CD14-positive monocyte (primary cell): Measurements from ENCODE around the gene CENPX. TPM values are rescaled to one million over a fixed set of nuclear protein-coding genes. Genes with fewer than 3 reads are reported as not detected.

Experiments
- DNase-seq, 3 donors: peaks; one replicate each; pipeline ENCODE4 v3.0.0-alpha.2; 2011 to 2022
- H2AFZ ChIP-seq: 2 replicates; pipeline ENCODE4 v1.6.0; 2012; ENCODE audit warnings: mild to moderate bottlenecking, low read depth, low read length, inconsistent platforms; ENCODE audit not compliant: insufficient read depth, poor library complexity, severe bottlenecking
- H3K27ac ChIP-seq, 2 donors: 1 replicate in 1 of 2; 2 replicates in 1 of 2; pipeline ENCODE4 v1.5.1; 2012 to 2013; ENCODE audit warnings: low read length in 2 of 2, control low read depth in 1 of 2, inconsistent platforms in 1 of 2, low read depth in 1 of 2, mild to moderate bottlenecking in 1 of 2
- H3K27me3 ChIP-seq, 2 donors: one replicate each; pipeline versions ENCODE4 v1.6.0 to v1.6.1; 2011 to 2013; ENCODE audit warnings: low read length in 2 of 2; ENCODE audit not compliant: control insufficient read depth in 2 of 2, insufficient read depth in 2 of 2
- H3K36me3 ChIP-seq, 2 donors: replicated peaks in 1 of 2; 1 replicate in 1 of 2; 2 replicates in 1 of 2; pipeline versions ENCODE4 v1.5.1 to v1.6.1; 2012 to 2013; ENCODE audit warnings: low read length in 2 of 2, control low read depth in 1 of 2, inconsistent platforms in 1 of 2, mild to moderate bottlenecking in 1 of 2; ENCODE audit not compliant: insufficient read depth in 2 of 2, control insufficient read depth in 1 of 2
- H3K4me1 ChIP-seq, 2 donors: 1 replicate in 1 of 2; 2 replicates in 1 of 2; pipeline versions ENCODE4 v1.5.1 to v1.6.1; 2012 to 2013; ENCODE audit warnings: low read length in 2 of 2, control low read depth in 1 of 2, inconsistent platforms in 1 of 2, mild to moderate bottlenecking in 1 of 2, moderate library complexity in 1 of 2; ENCODE audit not compliant: insufficient read depth in 2 of 2, control insufficient read depth in 1 of 2
- H3K4me2 ChIP-seq: replicated peaks from 2 replicates; pipeline ENCODE3; 2012; ENCODE audit warnings: low read length, moderate library complexity, mild to moderate bottlenecking; ENCODE audit not compliant: poor library complexity, severe bottlenecking; ENCODE audit errors: extremely low read depth
- H3K4me3 ChIP-seq, 3 experiments: fragments of 200-600 bp in 1 of 3; sonication (generic) in 1 of 3; replicated peaks in 1 of 3; 1 replicate in 2 of 3; 2 replicates in 1 of 3; pipeline ENCODE4 v1.5.1; 2011 to 2013; ENCODE audit warnings: low read length in 3 of 3, mild to moderate bottlenecking in 3 of 3, control low read depth in 2 of 3, low read depth in 2 of 3, inconsistent platforms in 1 of 3, moderate library complexity in 1 of 3
- H3K79me2 ChIP-seq: 2 replicates; pipeline ENCODE4 v1.6.0; 2012; ENCODE audit warnings: mild to moderate bottlenecking, control low read depth, inconsistent platforms, low read length, moderate library complexity; ENCODE audit not compliant: insufficient read depth
- H3K9ac ChIP-seq: 2 replicates; pipeline ENCODE4 v1.6.0; 2017; ENCODE audit warnings: low read length, mild to moderate bottlenecking; ENCODE audit not compliant: insufficient read depth, poor library complexity, severe bottlenecking
- H3K9me3 ChIP-seq, 2 donors: replicated peaks in 1 of 2; 1 replicate in 1 of 2; 2 replicates in 1 of 2; pipeline versions ENCODE4 v1.5.1 to v1.6.1; 2012 to 2013; ENCODE audit warnings: low read length in 2 of 2, control low read depth in 1 of 2; ENCODE audit not compliant: control insufficient read depth in 1 of 2, insufficient read depth in 1 of 2
- H4K20me1 ChIP-seq: 2 replicates; pipeline ENCODE4 v1.6.0; 2012; ENCODE audit warnings: mild to moderate bottlenecking, low read length, control low read depth, moderate library complexity; ENCODE audit not compliant: insufficient read depth
- H3K27ac Mint-ChIP-seq, 7 donors: one replicate each; pipeline ENCODE4 v1.8.0; 2020; ENCODE audit warnings: mild to moderate bottlenecking in 7 of 7, mixed read lengths in 7 of 7, moderate library complexity in 6 of 7, inconsistent platforms in 2 of 7
- H3K27me3 Mint-ChIP-seq, 3 donors: one replicate each; pipeline ENCODE4 v1.8.0; 2021 to 2022; ENCODE audit warnings: low read depth in 3 of 3, mild to moderate bottlenecking in 3 of 3, mixed read lengths in 3 of 3, moderate library complexity in 3 of 3, inconsistent platforms in 1 of 3
- H3K36me3 Mint-ChIP-seq, 2 donors: one replicate each; pipeline ENCODE4 v1.8.0; 2020; ENCODE audit warnings: mixed read lengths in 2 of 2, inconsistent platforms in 1 of 2, mild to moderate bottlenecking in 1 of 2
- H3K4me1 Mint-ChIP-seq: one replicate; pipeline ENCODE4 v1.8.0; 2020; ENCODE audit warnings: mild to moderate bottlenecking, mixed read lengths
- H3K4me3 Mint-ChIP-seq, 2 donors: one replicate each; pipeline ENCODE4 v1.8.0; 2020; ENCODE audit warnings: mild to moderate bottlenecking in 2 of 2, mixed read lengths in 2 of 2, moderate library complexity in 1 of 2
- H3K9me3 Mint-ChIP-seq, 7 donors: one replicate each; pipeline ENCODE4 v1.8.0; 2020 to 2022; ENCODE audit warnings: mixed read lengths in 7 of 7, mild to moderate bottlenecking in 6 of 7, moderate library complexity in 6 of 7, inconsistent platforms in 2 of 7
- WGBS: methylation state at CpG from one replicate; pipeline ENCODE4 v1.1.5; 2013; ENCODE audit warnings: missing lambda C conversion rate; ENCODE audit not compliant: insufficient coverage; 5-methylcytosine and 5-hydroxymethylcytosine counted together
- intact Hi-C, 2 donors: fragments of 100-400 bp; cut with micrococcal nuclease; formaldehyde crosslinking; loops; one replicate each; pipeline versions ENCODE4 v1.15.0 to v1.15.1; 2023
- polyA plus RNA-seq, 3 donors: library from polyadenylated mRNA; depleted of rRNA in 1 of 3; unstranded in 2 of 3; stranded (reverse) in 1 of 3; fragments of 300-500 nt in 2 of 3; fragments of >200 nt in 1 of 3; fragmentation: Illumina TruSeq in 2 of 3; gene quantifications; 1 replicate in 2 of 3; 2 replicates in 1 of 3; pipeline ENCODE4 v1.2.3, GENCODE V29; 2012 to 2021
- TF ChIP-seq, protein P1 (sequence below): fragments of 200-600 bp; IDR thresholded peaks from one replicate; pipeline ENCODE4 v1.8.0; 2022; ENCODE audit warnings: antibody characterized with exemption, mild to moderate bottlenecking

CENPX gene
- polyA plus RNA-seq, 3 donors: 47.7 to 57.0 (median 55.9) TPM

DNA sequence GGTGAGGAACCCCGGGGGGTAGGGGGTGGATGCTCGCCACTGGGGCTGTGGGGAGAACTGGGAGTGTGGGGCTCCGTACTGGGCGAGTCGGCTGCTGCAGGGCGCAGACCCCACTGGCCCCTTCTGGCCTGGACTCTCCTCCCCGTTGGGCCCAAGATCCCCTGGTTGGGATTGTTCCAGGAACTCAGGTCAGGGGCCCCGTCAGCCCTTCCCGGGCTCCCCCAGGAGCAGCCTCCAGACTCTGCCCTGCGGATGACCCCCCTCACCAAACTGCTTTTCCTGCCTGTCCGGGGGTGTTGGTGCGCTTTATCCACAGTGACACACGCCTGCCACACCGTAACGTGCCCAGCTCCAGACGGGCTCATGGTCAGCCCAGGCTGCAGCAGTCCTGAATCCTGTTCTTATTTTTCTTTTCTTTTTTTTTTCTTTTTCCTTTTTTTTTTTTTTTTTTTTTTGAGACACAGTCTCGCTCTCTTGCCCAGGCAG is 21.1 kb downstream of the CENPX start:
- Mint-ChIP-seq H3K4me3 (no peak overlapping the region), H3K9me3 (no peaks in the 10 kb centered on the region), H3K4me1 (no peaks in the 10 kb centered on the region), H3K27ac (peak overlapping the region in 1 of 7 donors; percentile 41), H3K27me3 (peaks cover 0 to 3% (median 2%) of the 10 kb centered on the region in 3 donors), H3K36me3 (peaks cover 7 to 25% of the 10 kb centered on the region in 2 donors)
- Histone ChIP-seq H3K4me1 (no peaks in the 10 kb centered on the region), H3K79me2 (no peaks in the 10 kb centered on the region), H3K9ac (no peak overlapping the region), H3K4me2 (no peak overlapping the region), H4K20me1 (peaks cover 7% of the 10 kb centered on the region), H3K4me3 (no peak overlapping the region), H2AFZ (no peak overlapping the region), H3K9me3 (no peaks in the 10 kb centered on the region), H3K36me3 (peaks cover under 1 to 7% of the 10 kb centered on the region in 2 donors), H3K27me3 (no peaks in the 10 kb centered on the region), H3K27ac (no peak overlapping the region)
- TF ChIP-seq, protein P1, sequence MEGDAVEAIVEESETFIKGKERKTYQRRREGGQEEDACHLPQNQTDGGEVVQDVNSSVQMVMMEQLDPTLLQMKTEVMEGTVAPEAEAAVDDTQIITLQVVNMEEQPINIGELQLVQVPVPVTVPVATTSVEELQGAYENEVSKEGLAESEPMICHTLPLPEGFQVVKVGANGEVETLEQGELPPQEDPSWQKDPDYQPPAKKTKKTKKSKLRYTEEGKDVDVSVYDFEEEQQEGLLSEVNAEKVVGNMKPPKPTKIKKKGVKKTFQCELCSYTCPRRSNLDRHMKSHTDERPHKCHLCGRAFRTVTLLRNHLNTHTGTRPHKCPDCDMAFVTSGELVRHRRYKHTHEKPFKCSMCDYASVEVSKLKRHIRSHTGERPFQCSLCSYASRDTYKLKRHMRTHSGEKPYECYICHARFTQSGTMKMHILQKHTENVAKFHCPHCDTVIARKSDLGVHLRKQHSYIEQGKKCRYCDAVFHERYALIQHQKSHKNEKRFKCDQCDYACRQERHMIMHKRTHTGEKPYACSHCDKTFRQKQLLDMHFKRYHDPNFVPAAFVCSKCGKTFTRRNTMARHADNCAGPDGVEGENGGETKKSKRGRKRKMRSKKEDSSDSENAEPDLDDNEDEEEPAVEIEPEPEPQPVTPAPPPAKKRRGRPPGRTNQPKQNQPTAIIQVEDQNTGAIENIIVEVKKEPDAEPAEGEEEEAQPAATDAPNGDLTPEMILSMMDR: no peak
- intact Hi-C loops: no loop called here
- no peak for DNase-seq
- WGBS: 93% methylated on average over 15 of the region's 17 CpGs

DNA sequence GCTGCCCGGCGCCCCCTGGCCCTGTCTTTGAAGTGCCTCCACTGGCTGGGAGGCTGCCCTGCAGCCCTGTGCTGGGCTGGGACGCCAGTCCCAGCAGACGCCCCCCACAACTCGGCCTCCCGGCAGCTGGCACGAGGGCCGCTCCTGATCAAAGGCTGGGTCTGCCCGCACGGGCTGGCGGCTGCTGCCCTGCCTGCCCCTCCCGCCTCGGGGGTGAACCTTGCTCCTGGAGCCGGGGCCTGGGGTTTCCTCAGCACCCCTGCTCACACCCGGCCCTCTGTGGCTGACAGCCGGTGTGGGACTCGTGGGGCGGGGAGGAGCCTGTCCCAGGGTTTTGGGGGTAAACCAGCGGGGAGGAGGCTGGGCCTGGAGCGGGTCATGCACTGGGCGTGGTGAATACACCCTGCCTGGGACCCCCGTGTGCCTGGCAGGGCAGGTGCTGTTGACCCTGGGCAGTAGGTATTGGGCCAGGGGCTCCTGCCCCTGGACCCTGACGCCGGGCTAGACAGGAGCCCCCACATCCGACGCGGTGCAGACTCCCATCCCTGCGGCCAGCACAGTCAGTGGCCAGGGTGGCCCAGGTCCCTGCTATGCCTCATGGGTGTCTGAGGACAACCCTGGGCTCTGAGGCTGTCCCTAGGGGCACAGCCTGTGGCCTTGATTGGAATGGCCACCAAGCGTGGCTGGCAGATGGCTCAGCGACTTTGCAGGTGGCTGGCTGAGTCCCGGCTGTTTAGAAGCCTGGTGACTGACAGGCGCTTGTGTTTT is 21.7 kb downstream of the CENPX start:
- Histone ChIP-seq H3K4me2 (no peak overlapping the region), H2AFZ (no peak overlapping the region), H3K36me3 (peaks cover 6 to 13% of the 10 kb centered on the region in 2 donors), H3K27me3 (no peaks in the 10 kb centered on the region), H3K9ac (no peak overlapping the region), H3K4me1 (no peaks in the 10 kb centered on the region), H3K27ac (no peak overlapping the region), H3K79me2 (no peaks in the 10 kb centered on the region), H3K9me3 (no peaks in the 10 kb centered on the region), H4K20me1 (peaks cover 7% of the 10 kb centered on the region), H3K4me3 (no peak overlapping the region)
- 96% methylated on average over 29 of the region's 32 CpGs for WGBS
- Mint-ChIP-seq H3K27ac (no peak overlapping the region), H3K4me3 (no peak overlapping the region), H3K4me1 (no peaks in the 10 kb centered on the region), H3K9me3 (peaks cover 0 to 2% (median 0%) of the 10 kb centered on the region in 7 donors), H3K27me3 (peaks cover 0 to 3% (median under 1%) of the 10 kb centered on the region in 3 donors), H3K36me3 (peaks cover 9 to 29% of the 10 kb centered on the region in 2 donors)
- no peak for DNase-seq
- intact Hi-C loops: no loop called here
- TF ChIP-seq, protein P1: no peak
